ENCODE data around the gene ATXN8OS.
"Not testable (repeated sequence)": the region's sequence is repeated elsewhere in the genome, so short reads cannot be mapped to it uniquely, and the experiment has no call there.

Gene ATXN8OS

DNA sequence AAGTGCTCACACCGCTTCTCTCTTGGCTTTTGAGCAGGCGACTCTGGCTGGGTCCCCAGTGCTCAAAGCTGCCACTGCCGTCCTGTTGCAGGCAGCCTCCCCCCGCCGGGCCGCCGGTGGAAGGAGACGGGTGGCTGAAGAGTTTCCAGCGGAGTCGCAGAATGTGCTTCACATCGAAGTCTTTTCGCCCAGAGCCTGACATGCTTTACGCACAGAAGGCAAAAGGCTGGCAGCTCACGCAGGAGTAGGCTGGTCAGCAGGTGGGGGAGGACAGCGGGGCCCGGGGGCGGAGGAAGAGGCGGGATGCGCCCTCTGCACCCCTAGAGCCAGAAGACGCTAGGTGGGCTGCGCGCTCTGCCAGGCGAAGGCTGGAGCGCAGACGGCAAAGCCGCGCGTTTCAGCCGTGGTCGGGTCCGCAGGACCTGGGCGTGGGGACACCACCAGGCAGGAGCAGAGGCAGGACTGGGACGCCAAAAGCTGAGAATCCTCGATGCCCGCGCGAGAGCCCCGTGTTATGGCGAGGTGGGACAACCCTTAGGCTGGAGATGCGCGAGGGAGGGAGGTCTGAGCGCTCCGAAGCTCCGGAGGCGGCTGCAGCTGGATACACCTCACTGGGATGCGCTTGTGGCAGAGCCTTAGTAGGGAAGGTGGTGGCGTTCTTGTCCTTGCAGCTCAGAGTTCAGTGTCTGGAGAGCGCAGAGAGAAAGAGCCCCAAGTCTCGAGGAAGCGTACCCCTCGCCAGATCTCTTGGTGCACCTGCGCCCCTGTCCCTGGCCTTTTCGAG, at the start of gene ATXN8OS:
TSS of gene ATXN8OS (plus strand) at position 329 of the 784 bp plus-strand sequence.
- DNase-seq = peak; percentile 67

DNA sequence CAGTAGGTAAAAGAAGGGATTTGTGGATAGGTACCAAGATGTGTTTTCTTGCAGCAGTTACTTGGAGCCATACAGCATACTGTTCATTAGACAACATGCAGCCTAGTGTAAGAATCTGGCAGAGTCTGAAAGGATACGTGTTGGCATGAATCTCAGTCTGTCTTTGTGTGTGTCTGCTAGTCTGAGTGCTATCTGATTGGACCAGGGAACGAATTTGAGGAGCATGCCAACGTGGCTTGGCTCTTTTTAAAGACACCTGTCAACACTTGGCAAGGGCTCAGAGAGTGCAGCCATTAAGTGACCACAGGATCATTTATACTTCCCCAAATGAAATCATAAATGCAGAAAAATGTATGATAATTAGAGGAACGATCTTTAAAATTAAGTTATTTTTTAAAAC, 27.6 kb upstream of the ATXN8OS start:
- DNase-seq = no peak

DNA sequence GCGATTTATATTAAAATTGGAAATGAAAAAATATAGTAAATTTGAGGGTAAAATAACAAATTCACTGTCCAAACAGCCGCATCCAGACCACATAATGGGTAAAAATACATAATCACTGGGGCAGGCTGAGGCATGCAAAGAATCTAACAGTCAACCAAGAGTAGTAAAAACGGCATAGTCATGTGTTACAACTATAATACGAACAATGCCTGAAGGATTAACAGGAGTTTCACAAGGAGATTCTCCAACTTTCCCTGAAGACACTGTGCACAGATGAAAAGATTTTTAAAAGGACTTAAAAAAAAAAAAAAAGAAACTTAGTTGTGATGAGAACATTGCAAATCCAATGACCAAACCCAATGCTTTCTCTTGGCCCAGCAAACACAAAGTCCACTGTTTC, 20.4 kb upstream of the ATXN8OS start:
- DNase-seq = no peak

DNA sequence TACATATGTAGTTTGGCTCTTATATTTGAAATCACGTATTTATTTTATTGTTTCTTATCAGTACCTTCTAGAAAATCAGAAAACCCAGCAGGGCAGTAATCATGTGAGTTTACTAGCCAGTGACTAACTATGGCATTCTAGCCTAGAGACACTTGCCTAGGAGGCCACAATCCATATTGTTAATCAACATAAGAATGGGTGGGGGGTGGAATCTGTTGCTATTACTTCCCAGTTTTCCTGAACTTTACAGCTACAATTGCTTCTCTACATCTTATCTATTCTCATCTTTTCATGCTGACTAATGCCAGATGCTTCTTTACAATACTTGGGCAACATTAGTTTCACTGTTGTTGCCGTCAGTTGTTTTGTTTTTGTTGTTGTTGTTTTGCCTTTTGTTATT, 18.7 kb upstream of the ATXN8OS start:
- DNase-seq = no peak

DNA sequence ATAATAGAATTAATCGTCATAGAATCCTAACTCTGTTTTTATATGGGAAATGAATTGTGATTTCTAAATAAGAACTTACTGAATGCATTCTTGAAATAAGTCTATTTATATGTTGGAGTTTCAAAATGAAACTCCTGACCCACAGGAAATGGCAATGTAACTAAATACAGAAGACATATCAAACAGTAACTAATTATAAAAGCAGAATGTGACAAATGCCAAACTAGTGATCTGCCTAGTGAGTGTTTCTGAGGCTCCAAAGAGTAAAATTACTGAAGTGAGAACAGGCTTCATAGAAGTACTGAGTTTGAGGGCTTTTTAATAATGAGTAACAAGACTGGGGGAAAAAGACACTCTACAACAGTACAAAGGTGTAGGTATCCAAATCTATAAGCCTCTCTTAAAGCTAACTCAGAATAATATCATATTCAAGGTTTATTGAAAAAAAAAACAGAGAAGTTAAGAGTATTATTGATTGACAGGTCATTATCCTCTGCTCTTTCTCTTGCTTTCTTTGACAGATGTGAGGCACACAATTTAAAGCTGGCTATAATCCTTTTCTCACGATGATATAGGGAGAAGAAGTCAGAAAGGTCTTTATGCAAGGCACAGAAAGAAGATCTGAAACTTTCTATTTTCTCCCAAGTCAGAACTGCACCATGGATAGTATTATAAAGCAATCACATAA, 17.4 kb upstream of the ATXN8OS start:
- no peak for DNase-seq

DNA sequence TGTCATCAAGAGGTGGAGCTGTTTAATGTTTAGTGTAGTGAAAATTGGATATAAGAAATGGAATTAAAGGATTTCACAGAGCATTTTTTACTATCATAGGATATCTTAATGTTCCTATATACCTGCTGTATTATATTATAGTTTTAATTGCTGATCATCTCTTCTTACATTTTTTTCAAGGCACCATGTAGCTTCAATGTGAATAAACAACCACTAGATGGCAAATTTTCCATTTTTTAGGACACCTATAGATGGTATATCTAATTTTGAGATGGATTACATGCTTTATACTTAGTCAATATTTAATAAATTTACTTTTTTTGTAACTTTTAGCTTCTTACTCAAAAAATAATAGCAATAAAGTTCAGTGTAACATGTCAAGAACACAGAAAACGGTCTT, 9.0 kb upstream of the ATXN8OS start:
- no peak for DNase-seq

DNA sequence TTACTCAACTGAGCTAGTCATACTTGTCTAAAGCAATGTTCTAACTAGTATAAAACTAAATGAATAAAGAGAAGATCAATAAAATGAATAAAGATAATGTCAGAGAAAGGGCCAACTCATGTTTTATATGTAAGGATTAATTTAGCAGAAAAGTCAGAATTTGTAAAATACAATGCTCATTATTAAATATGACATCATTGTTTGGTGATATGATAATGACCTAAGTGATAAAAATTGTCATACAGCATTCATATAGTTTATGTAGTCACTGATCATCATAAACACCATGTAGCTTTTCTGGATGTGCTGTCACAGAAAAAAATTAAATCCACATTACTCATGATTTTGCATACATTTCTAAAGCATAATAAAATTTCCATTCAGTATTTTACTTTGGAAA, 3.1 kb upstream of the ATXN8OS start:
- no peak for DNase-seq

DNA sequence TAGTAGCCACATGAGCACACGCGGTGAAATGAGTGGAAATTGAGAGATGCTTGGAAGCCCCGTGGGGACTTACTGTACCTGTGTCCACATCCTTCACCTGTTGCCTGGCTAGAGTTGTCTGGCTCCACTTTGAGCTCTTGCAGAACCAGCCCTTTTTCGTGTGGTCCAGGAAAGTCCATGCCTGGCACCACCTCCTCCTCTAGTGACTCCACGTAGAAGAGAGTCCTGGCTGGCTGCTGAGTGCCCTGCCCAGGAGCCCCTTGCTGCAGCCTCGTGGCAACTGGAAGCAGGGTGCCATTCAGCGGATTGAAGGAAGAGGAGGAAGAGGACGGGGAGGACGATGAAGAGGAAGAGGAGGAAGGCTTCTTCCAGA, 515 bp upstream of the ATXN8OS start:
- DNase-seq = no peak

DNA sequence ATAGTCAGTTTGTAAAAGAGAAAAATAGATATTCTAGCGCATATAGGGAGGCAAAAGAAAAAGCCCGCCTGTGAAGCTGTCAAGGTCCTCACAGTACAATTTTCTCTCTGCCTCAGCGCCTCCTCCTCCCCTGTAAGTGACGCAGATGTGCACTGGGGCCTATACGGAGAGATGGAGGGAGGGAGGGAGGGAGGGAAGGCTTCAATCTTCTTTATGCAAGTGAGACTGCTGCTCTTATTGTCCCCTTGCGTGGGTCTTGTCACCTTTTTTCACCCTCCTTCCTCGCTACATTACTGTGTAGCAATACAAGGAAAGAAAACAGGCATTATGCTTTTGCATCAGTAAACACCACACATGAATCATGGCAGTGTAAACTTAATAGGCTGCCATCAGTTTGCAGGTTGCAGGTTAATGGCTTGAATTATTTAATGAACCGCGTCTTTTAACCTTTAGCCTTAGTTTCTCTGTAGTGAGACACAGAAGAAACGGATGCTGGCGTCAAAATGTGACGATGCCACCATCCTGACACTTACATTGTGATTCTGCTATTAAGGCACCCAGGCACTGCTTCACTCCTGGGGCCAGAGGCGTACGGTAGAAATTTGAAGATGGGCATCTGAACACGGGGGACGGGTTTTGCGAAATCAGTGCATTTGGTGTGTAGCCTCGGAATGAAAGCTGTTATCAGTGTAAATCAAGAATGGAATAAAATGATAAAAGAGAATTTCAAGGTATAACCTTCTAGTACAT, 905 bp downstream of the ATXN8OS start, which contains the start of gene KLHL1:
TSS of gene KLHL1 (minus strand) at position 97 of the 750 bp plus-strand sequence. CDS start 753 bp downstream, outside the sequence.
- DNase-seq = peak; percentile 85

DNA sequence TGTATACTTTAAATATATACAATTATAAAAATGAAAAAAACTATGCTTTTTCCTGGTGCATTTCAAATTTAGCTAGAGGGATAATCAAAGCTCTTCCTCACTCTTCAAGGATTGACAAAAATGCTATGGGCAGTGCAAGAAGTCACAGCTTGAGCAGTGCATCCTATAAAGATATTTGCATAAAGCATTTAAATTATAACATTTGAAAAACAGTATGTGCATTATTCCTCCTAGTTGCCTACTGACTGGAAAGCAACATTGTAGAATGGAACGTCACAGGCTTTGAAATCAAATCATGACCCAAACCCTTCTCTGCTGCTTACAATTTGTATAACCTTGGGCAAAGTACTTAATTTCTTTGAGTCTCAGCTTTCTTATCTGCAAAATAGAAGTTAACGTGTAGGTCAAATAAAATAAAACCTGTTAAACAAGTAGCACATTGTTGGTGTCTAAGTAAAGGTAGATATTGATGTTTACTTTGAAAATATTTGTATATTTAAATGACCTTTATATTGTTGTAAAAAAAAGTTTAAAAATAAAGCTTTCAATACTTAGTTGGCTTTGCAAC, 9.8 kb downstream of the ATXN8OS start:
- DNase-seq = no peak

DNA sequence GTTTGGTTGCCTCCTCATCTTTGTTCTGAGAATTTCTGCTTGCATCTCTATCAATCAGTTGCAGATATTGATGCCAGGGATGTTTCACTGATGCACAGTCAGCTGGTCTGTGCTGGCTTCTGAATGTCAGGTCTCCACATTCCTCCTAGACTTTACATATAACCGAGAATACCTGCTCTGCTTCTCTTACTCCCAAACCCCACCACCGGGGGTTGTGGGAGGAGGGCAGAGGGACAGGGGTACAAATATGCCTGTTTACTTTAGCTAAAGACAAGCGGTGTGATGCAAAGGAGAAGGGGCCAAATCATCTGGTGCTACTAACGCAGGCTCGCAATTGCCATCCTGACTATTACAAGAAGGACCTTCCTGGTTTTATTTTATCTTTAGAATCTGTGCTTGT, 18.1 kb downstream of the ATXN8OS start:
- DNase-seq = no peak

DNA sequence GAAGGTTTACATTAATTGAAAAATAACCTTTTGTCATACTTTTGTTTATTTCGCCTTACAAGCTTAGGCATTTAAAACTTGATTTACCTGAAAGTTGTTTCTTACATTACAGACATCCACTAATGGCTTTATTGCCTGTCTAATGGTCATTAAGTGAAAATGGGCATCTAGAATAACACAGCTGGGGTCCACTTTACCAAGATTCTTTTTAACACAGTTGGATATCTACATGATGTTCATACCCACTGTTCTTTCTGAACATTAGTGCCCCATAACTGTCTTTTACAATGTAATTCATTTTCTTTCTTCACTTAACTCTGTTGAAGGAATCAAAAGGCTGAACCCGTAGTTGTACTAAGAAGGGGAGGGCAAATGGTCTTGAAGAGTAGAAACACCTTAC, 20.5 kb downstream of the ATXN8OS start:
- DNase-seq = no peak

DNA sequence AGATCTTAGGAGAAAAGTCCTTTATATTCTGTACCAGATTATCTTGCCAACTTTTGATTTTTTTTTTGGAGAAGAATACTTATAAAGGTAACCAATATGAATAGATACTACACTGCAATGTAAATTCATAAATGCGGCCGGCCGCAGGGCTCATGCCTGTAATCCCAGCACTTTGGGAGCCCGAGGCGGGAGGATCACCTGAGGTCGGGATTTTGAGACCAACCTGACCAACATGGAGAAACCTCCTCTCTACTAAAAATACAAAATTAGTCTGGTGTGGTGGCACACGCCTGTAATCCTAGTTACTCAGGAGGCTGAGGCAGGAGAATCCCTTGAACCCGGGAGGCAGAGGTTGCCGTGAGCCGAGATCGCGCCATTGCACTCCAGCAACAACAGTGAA, 35.0 kb downstream of the ATXN8OS start:
- DNase-seq = not testable (repeated sequence)

DNA sequence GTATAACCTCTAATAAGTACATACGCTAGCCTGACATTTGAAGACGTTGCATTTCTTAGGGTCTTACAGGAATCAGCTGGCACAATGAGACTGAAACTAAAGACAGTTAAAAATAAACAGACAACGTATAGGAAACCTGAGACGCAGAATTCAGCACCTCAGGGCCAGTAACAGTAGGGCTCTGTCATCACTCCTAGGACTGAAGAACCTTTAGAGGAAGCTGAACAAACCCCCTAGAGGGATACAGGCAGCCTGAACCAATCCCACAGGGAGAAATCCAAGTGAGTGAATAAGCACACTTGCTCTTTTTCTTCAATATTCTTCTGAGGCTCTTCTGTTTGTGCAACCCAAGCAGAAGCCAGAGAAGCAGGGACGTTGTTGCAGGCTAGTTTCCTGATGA, 54.5 kb downstream of the ATXN8OS start:
- no peak for DNase-seq

DNA sequence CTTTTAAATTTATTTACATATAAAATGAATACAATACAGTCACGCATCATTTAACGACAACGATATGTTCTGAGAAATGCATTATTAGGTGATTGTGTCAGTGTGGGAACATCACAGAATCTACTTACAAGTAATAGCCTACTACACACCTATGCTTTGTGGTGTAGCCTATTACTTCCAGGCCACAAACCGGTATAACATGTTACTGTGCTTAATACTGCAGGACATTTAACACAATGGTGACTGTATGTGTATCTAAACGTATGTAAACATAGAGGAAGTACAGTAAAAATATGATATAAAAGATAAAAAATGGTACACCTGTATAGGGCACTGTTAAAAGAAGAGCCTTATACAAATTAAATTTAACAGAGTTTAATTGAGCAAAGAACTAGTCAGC, 63.1 kb downstream of the ATXN8OS start:
- no peak for DNase-seq

DNA sequence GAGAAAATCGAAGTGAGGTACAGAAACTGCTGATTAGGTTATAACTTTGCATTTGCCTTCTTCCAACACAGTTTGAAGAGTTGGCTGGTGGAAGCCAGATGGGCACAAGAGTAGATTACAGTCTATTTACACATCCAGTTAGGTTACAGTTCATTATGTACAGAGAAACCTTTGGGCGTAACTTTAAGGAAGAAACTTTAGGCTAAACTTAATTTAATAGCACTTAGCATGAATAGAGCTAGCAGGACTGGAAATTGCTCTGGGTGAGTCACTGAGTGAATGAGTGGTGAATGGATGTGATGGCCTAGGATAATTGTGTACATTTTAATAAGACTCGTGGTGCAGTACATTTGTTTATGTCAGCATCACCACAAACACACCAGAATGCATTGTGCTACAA, 63.5 kb downstream of the ATXN8OS start:
- no peak for DNase-seq

DNA sequence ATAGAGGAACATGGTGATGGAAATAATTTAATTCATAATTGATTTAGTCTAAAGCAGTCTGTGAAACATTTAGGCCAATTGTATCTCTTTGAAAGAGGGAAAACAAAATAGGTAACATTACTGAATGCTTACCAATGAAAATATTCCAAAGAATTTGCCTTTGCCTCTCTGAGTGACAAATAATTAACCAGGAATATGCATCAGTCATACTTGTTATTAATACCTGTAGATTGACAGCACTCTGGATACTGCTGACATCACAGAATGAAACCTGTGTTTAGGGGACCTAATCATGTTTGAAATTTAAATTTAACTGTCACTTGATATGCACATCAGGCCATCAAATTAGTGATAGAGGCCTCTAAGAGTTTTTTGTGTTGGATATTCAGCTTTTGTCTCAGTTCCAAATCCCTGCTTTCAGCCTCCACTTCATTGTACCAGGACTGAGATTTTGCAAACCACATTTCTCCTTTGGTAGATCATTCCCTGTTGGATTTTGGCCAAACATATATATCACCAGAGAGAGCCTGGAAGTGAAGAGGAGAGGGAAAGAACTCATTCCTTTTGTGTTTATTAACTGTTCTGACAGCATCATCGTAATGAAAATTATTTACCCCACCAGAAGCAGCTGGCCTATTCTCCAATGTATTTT, 65.4 kb downstream of the ATXN8OS start:
- DNase-seq = no peak

DNA sequence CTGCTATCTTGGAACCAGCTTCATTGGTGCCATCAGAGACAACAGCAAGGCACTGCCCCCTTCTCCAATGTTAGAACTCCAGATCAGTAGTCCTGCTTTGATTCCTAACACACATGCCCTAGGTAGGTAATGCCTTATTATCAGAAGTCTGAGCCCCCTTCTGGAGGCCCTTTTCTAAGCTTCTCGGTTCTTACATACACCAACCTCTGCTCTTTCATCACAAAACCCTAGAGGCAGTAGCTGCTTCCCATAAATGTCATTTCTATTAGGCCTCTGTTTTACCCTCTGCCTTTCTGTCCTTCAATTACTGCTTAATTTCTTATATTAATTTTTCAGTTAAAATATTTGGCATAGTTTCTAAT, 66.0 kb downstream of the ATXN8OS start:
- no peak for DNase-seq

DNA sequence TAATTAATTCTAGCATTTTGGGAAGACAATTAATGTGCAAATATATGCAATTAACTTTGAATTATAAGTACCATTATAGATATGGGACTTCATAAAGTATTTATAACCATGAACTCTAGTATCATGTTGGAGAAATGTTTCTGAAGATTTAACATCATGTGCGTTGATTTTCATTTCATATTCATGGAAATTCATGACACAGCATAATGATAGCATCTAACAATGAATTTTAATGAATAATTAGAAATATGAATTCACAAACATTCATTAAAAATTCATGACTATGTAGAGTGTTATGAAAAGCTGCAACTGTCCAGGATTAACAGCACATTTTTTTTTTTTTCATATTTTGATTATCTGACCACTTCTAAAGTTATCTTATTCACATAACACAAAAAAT, 70.7 kb downstream of the ATXN8OS start:
- no peak for DNase-seq

All from eye (tissue), 1 donor.